Esophagus muscularis mucosa (tissue), 4 donors: ENCODE data around the gene HOXA9. TPM values are rescaled to one million over a fixed set of nuclear protein-coding genes. Genes with fewer than 3 reads are reported as not detected.
A peak's percentile ranks its signal among the peaks of the same experiment; 100 is the strongest.

Experiments used
- DNase-seq: peaks from one replicate; pipeline ENCODE4 v3.0.0-alpha.2; 2017; ENCODE audit errors: extremely low spot score
- H3K27ac ChIP-seq, 4 donors: fragments of 200-600 bp; sonication (generic); replicated peaks in 1 of 4; 1 replicate in 3 of 4; 2 replicates in 1 of 4; pipeline ENCODE4 v1.5.1; 2016 to 2019; ENCODE audit warnings: mild to moderate bottlenecking in 1 of 4
- H3K27me3 ChIP-seq, 4 donors: fragments of 200-600 bp; sonication (generic); one replicate each; pipeline versions ENCODE4 v1.5.1 to v1.6.0; 2016 to 2019
- H3K36me3 ChIP-seq, 4 donors: fragments of 200-600 bp; sonication (generic); one replicate each; pipeline ENCODE4 v1.5.1; 2016 to 2019
- H3K4me1 ChIP-seq, 4 donors: fragments of 200-600 bp; sonication (generic); one replicate each; pipeline ENCODE4 v1.5.1; 2016 to 2019
- H3K4me3 ChIP-seq, 4 donors: fragments of 200-600 bp; sonication (generic); 1 replicate in 2 of 4; 2 replicates in 2 of 4; pipeline ENCODE4 v1.5.1; 2016 to 2019; ENCODE audit warnings: mild to moderate bottlenecking in 4 of 4, moderate library complexity in 1 of 4
- H3K9me3 ChIP-seq, 4 donors: fragments of 200-600 bp; sonication (generic); 1 replicate in 3 of 4; 2 replicates in 1 of 4; pipeline ENCODE4 v1.5.1; 2016 to 2019
- CTCF ChIP-seq, 3 experiments: fragments of 200-600 bp in 2 of 3; fragments of 450-650 bp in 1 of 3; sonication (generic) in 2 of 3; IDR thresholded peaks; one replicate each; pipeline ENCODE4 v1.5.1; 2017 to 2019; ENCODE audit warnings: antibody characterized with exemption in 3 of 3, mild to moderate bottlenecking in 2 of 3, moderate library complexity in 1 of 3
- EP300 ChIP-seq: sonication (generic); formaldehyde crosslinking; IDR thresholded peaks from one replicate; pipeline ENCODE4 v1.6.1; 2017; ENCODE audit warnings: antibody characterized with exemption
- POLR2A ChIP-seq: fragments of 450-650 bp; IDR thresholded peaks from one replicate; pipeline ENCODE4 v1.6.1; 2017; ENCODE audit warnings: antibody characterized with exemption, moderate library complexity, mild to moderate bottlenecking, low read depth
- POLR2AphosphoS5 ChIP-seq, 2 donors: sonication (generic); formaldehyde crosslinking; IDR thresholded peaks; one replicate each; pipeline ENCODE4 v1.6.1; 2017; ENCODE audit warnings: antibody characterized with exemption in 2 of 2
- WGBS: methylation state at CpG from one replicate; pipeline ENCODE4 v1.1.5; 2018; 5-methylcytosine and 5-hydroxymethylcytosine counted together
- intact Hi-C: fragments of 100-400 bp; cut with DNase I; formaldehyde crosslinking; loops from one replicate; pipeline ENCODE4 v1.15.1; 2023
- total RNA-seq, 4 donors: library from RNA; depleted of rRNA; stranded (reverse); fragments of >200 nt; gene quantifications; one replicate each; pipeline versions ENCODE4 v1.1.0 to v1.2.1, GENCODE V29; 2016

Gene HOXA9
- total RNA-seq, 4 donors from 2014 or later = 0.50 TPM; not detected in 3

- H3K4me1 ChIP-seq = peaks cover 17 to 45% (median 38%) of the 10 kb centered on the region in 4 donors
- H3K4me3 ChIP-seq = peak overlapping the region in 1 of 4 donors; percentile 17
- TF ChIP-seq EP300 = no peak
- TF ChIP-seq POLR2AphosphoS5 (IDR thresholded peaks at IDR 0.05) = no peak
- no peak for TF ChIP-seq CTCF (IDR thresholded peaks at IDR 0.05)
- TF ChIP-seq POLR2A = no peak
- intact Hi-C loops = loop anchor here (10.0 kb wide), 1 partner anchor 580 kb away; no protein-coding TSS in a partner anchor
- peaks cover 10 to 100% (median 65%) of the 10 kb centered on the region in 4 donors for H3K27me3 ChIP-seq
- H3K9me3 ChIP-seq = no peaks in the 10 kb centered on the region
- H3K27ac ChIP-seq = no peak overlapping the region
- H3K36me3 ChIP-seq = no peaks in the 10 kb centered on the region
- DNase-seq = no peak
- WGBS = 7% methylated on average over 15 of the region's 41 CpGs
These were observed 39.5 kb upstream of the HOXA9 start for GRCh38 chr7:27204851-27205322.

- Histone ChIP-seq H3K27me3 (peaks cover 13 to 100% (median 67%) of the 10 kb centered on the region in 4 donors), H3K4me1 (peaks cover 20 to 51% (median 43%) of the 10 kb centered on the region in 4 donors), H3K9me3 (no peaks in the 10 kb centered on the region), H3K27ac (no peak overlapping the region), H3K36me3 (no peaks in the 10 kb centered on the region), H3K4me3 (no peak overlapping the region)
- no peak for DNase-seq
- TF ChIP-seq EP300 (no peak), POLR2A (no peak), POLR2AphosphoS5 (IDR thresholded peaks at IDR 0.05) (no peak), CTCF (IDR thresholded peaks at IDR 0.05) (no peak)
- intact Hi-C loops = loop anchor here (10.0 kb wide), 1 partner anchor 581 kb away; no protein-coding TSS in a partner anchor
- 22% methylated on average over 4 of the region's 4 CpGs for WGBS
These were observed 38.7 kb upstream of the HOXA9 start for GRCh38 chr7:27203964-27204594.

- no peak for TF ChIP-seq CTCF (IDR thresholded peaks at IDR 0.05)
- no peak for TF ChIP-seq POLR2AphosphoS5 (IDR thresholded peaks at IDR 0.05)
- no peak for TF ChIP-seq POLR2A
- no peak for TF ChIP-seq EP300
- Histone ChIP-seq H3K4me3 (no peak overlapping the region), H3K9me3 (no peaks in the 10 kb centered on the region), H3K27me3 (peaks cover 19 to 100% (median 73%) of the 10 kb centered on the region in 4 donors), H3K36me3 (no peaks in the 10 kb centered on the region), H3K27ac (no peak overlapping the region), H3K4me1 (peaks cover 25 to 58% (median 49%) of the 10 kb centered on the region in 4 donors)
- DNase-seq = no peak
- 21% methylated on average over 10 of the region's 10 CpGs for WGBS
- intact Hi-C loops = loop anchor here (10.0 kb wide), 1 partner anchor 581 kb away; no protein-coding TSS in a partner anchor
These were observed 38.1 kb upstream of the HOXA9 start for GRCh38 chr7:27203365-27203953.

- no peak overlapping the region for H3K4me3 ChIP-seq
- TF ChIP-seq CTCF (IDR thresholded peaks at IDR 0.05) (no peak), POLR2A (no peak)
- DNase-seq = no peak
- H3K36me3 ChIP-seq = no peaks in the 10 kb centered on the region
- intact Hi-C loops = loop anchor here (10.0 kb wide), 1 partner anchor 582 kb away; no protein-coding TSS in a partner anchor
- peaks cover 25 to 62% (median 52%) of the 10 kb centered on the region in 4 donors for H3K4me1 ChIP-seq
- H3K27ac ChIP-seq = no peak overlapping the region
- 17% methylated on average over 3 of the region's 3 CpGs for WGBS
- H3K9me3 ChIP-seq = no peaks in the 10 kb centered on the region
- H3K27me3 ChIP-seq = peaks cover 20 to 100% (median 77%) of the 10 kb centered on the region in 4 donors
These were observed 37.5 kb upstream of the HOXA9 start for GRCh38 chr7:27202862-27203134.
